ENCODE results near the gene LRRC46.

DNA sequence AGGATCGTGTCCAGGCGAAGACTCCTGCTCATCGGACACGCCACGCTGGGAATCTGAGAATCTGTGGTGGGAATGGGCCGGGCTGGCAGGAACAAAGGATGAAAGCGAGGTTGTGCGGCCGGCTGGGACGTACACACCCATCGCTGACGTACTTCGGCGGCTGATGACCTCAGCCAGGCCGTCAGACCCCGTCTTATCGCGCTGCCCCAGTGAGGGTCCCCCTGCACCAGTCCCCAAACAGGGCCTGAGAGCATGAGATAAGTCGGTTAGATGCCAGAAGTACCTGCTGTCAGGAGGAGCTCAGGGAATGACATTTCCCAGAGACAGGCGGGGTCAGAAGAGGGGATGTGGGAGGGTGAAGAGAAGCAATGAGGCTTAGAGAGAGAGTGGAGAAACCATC lies 35.5 kb downstream of the LRRC46 start:
- TF ChIP-seq POLR2A (IDR thresholded peaks at IDR 0.05; ENCODE audit: low read depth, low read length) = no peak
- TF ChIP-seq TAF1 (IDR thresholded peaks at IDR 0.05; ENCODE audit: low read depth, low read length) = no peak
- no peak for TF ChIP-seq POLR2AphosphoS5 (IDR thresholded peaks at IDR 0.05; ENCODE audit: low read depth, low read length)
- TF ChIP-seq PAX5 (IDR thresholded peaks at IDR 0.05; ENCODE audit: insufficient read depth, low read length, severe bottlenecking) = no peak

All from GM12891 (cell line).